SK-N-SH treated with all-trans-retinoic acid at 6 μM for 48 hours (cell line): ENCODE measurements around the gene FGF14.

Experiments used
- ARNTL ChIP-seq: fragments of 450-650 bp; formaldehyde crosslinking; IDR thresholded peaks from 2 replicates; pipeline ENCODE4 v1.5.0; 2020; ENCODE audit warnings: low read depth, mild to moderate bottlenecking, moderate library complexity, borderline replicate concordance
- BACH2 ChIP-seq: fragments of 250-450 bp; sonication (Bioruptor Pico); IDR thresholded peaks from 2 replicates; pipeline ENCODE4 v1.9.0; 2021; ENCODE audit warnings: mild to moderate bottlenecking, borderline replicate concordance
- CREB5 ChIP-seq: fragments of 250-450 bp; sonication (Bioruptor Pico); IDR thresholded peaks from 2 replicates; pipeline ENCODE4 v1.5.1; 2020; ENCODE audit warnings: low read depth, mild to moderate bottlenecking, moderate library complexity
- GLIS3 ChIP-seq: fragments of 250-450 bp; sonication (Bioruptor Pico); IDR thresholded peaks from 2 replicates; pipeline ENCODE4 v1.5.0; 2020; ENCODE audit warnings: mild to moderate bottlenecking, moderate library complexity
- OSR1 ChIP-seq: fragments of 250-450 bp; sonication (Bioruptor Pico); IDR thresholded peaks from 2 replicates; pipeline ENCODE4 v1.8.0; 2022; ENCODE audit warnings: moderate library complexity, mild to moderate bottlenecking, inconsistent platforms
- PATZ1 ChIP-seq: fragments of 250-450 bp; sonication (Bioruptor Pico); IDR thresholded peaks from 2 replicates; pipeline ENCODE4 v1.8.0; 2020; ENCODE audit warnings: mild to moderate bottlenecking, moderate library complexity, borderline replicate concordance
- RARB ChIP-seq: fragments of 250-450 bp; sonication (Bioruptor Pico); IDR thresholded peaks from 2 replicates; pipeline ENCODE4 v1.8.0; 2021; ENCODE audit warnings: mild to moderate bottlenecking, moderate library complexity
- TOX ChIP-seq: fragments of 250-450 bp; sonication (Bioruptor Pico); IDR thresholded peaks from 2 replicates; pipeline ENCODE4 v1.8.0; 2021; ENCODE audit warnings: mild to moderate bottlenecking, moderate library complexity, borderline replicate concordance
- ZFP3 ChIP-seq: fragments of 250-450 bp; sonication (Bioruptor Pico); IDR thresholded peaks from 2 replicates; pipeline ENCODE4 v1.5.0; 2020; ENCODE audit warnings: mild to moderate bottlenecking, moderate library complexity
- ZFP30 ChIP-seq: fragments of 450-650 bp; formaldehyde crosslinking; IDR thresholded peaks from 2 replicates; pipeline ENCODE4 v1.5.0; 2022; ENCODE audit warnings: mild to moderate bottlenecking, moderate library complexity
- ZNF8 ChIP-seq: fragments of 450-650 bp; formaldehyde crosslinking; IDR thresholded peaks from 2 replicates; pipeline ENCODE4 v1.5.0; 2020; ENCODE audit warnings: mild to moderate bottlenecking, moderate library complexity
- TF ChIP-seq, protein P1 (sequence below): fragments of 250-450 bp; sonication (Bioruptor Pico); IDR thresholded peaks from 2 replicates; pipeline ENCODE4 v1.5.0; 2020; ENCODE audit warnings: mild to moderate bottlenecking, moderate library complexity
- TF ChIP-seq, protein P2 (sequence below): fragments of 250-450 bp; sonication (Bioruptor Pico); IDR thresholded peaks from 2 replicates; pipeline ENCODE4 v1.5.1; 2021; ENCODE audit warnings: mild to moderate bottlenecking, moderate library complexity

DNA sequence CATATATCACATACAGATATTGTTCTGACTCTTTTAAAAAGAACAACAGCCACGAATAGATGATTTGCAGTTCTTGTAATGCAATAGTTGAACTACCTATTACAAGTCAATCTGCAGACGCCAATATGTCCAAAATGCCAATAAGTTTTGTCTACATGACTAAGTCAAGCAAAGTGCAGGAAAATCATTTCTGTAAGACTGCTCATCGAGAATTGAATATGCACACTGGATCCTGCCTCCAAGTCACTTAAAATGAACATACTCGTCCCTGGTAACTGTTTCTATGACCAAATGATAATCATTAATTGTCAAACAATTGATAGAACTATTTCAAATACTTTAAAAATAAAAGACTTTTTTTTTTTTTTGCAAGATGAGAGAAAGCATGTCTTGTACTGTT lies 573.7 kb downstream of the FGF14 start:
- TF ChIP-seq OSR1 (CRISPR knock-in tag) (no peak), BACH2 (CRISPR knock-in tag) (no peak), PATZ1 (CRISPR knock-in tag) (no peak), ARNTL (no peak), CREB5 (CRISPR knock-in tag) (no peak), GLIS3 (CRISPR knock-in tag) (no peak), RARB (CRISPR knock-in tag) (no peak), ZFP3 (CRISPR knock-in tag) (no peak), TOX (CRISPR knock-in tag) (no peak), ZFP30 (no peak), ZNF8 (CRISPR knock-in tag) (no peak)
- TF ChIP-seq, protein P1, sequence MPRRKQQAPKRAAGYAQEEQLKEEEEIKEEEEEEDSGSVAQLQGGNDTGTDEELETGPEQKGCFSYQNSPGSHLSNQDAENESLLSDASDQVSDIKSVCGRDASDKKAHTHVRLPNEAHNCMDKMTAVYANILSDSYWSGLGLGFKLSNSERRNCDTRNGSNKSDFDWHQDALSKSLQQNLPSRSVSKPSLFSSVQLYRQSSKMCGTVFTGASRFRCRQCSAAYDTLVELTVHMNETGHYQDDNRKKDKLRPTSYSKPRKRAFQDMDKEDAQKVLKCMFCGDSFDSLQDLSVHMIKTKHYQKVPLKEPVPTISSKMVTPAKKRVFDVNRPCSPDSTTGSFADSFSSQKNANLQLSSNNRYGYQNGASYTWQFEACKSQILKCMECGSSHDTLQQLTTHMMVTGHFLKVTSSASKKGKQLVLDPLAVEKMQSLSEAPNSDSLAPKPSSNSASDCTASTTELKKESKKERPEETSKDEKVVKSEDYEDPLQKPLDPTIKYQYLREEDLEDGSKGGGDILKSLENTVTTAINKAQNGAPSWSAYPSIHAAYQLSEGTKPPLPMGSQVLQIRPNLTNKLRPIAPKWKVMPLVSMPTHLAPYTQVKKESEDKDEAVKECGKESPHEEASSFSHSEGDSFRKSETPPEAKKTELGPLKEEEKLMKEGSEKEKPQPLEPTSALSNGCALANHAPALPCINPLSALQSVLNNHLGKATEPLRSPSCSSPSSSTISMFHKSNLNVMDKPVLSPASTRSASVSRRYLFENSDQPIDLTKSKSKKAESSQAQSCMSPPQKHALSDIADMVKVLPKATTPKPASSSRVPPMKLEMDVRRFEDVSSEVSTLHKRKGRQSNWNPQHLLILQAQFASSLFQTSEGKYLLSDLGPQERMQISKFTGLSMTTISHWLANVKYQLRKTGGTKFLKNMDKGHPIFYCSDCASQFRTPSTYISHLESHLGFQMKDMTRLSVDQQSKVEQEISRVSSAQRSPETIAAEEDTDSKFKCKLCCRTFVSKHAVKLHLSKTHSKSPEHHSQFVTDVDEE (CRISPR knock-in tag), result no peak
- TF ChIP-seq, protein P2, sequence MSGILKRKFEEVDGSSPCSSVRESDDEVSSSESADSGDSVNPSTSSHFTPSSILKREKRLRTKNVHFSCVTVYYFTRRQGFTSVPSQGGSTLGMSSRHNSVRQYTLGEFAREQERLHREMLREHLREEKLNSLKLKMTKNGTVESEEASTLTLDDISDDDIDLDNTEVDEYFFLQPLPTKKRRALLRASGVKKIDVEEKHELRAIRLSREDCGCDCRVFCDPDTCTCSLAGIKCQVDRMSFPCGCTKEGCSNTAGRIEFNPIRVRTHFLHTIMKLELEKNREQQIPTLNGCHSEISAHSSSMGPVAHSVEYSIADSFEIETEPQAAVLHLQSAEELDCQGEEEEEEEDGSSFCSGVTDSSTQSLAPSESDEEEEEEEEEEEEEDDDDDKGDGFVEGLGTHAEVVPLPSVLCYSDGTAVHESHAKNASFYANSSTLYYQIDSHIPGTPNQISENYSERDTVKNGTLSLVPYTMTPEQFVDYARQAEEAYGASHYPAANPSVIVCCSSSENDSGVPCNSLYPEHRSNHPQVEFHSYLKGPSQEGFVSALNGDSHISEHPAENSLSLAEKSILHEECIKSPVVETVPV (CRISPR knock-in tag), result no peak
